ENCODE data around the gene WDR5.
"Not testable (repeated sequence)": the region's sequence is repeated elsewhere in the genome, so short reads cannot be mapped to it uniquely, and the experiment has no call there.

WDR5 gene

DNA sequence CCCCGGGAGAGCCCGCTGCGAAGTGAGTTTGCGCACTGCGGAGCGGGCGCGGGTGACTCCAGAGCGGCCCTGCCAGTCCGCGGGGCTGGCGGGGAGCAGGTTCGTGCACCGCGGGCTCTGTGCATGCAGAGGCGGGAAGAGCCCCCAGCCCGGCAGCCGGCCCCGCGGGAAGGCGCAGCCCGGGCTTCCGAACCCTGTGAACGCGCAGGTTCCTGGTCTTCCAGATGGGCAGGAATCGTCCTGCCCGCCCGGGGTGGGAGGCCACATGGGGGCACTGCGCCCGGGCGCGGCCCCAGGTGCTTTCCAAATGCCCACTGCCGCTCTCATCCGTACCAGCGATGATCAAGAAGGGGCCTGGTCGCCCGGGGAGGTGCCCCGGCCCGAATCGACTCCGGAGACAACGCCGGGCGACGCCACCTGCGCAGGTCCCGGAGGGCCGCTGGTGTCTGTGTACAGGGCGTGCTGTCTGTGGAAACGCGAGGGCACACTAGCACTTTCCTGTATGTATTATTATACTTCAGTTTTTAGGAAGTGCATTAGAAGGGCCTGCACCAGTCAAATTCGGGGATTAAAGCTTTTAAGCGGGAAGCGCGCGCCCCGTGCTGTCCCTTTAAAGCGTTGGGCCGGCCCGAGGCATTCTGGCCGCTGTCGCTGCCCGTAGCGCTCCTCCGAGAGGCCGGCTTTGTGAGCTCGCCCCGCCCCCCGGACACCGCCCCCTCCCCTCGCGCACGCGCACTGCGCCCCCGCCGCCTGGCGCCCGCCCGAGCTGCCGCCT lies at the start of gene WDR5:
Gene WDR5, plus strand, starts transcription at position 740 of the 775 bp plus-strand sequence. CDS start 3,796 bp downstream, outside the sequence.
- DNase-seq: peak; percentile 89 to 92

DNA sequence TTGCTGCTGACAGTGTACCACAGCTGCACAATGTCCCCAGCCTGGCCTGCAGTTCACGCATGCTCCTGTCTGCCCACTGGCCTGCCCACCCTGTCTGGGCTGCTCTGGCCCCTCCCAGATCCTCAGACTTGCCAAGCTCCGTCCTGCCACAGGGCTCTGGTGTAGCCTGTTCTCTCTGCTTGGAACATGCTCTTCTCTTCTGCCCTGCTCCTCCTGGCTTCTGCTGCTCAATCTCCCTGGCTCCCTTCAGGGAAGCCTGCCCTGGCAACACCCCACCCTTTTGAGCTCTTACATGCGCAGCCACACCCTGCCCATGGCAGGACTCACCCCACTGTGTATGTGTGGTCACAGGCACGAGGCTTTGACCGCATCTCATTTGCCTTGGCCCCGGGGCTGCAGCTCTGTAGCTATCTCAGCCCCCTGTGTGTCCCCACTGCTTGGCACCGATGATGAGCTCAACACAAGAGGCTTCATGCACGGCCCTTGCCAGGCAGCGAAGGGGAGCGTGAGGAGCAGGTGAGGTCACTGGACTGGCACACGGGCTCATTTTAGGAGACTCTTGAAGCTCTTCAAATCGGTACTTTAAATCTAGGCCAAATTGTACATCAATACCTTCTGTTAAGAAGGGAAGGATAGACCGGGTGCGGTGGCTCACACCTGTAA lies 47.7 kb upstream of the WDR5 start:
- DNase-seq: no peak

DNA sequence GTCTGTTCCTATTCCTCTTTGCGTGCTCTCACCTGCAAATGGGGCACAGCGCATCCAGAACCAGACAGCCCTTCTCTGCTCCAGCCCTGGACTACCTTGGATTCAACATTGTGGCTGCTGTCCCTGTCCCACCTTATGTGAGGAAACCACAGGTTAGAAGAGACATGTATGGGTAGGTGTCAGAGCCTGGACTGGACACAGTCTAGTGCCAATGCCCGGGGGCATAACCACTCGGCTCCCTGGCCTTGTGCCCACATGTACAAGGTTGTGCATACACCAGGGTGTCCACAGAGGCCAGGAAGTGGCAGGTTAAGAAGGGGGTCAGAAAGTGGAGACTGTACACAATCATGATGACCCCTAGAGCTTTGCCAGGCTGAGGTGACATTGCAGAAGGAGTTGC lies 45.9 kb upstream of the WDR5 start:
- no peak for DNase-seq

DNA sequence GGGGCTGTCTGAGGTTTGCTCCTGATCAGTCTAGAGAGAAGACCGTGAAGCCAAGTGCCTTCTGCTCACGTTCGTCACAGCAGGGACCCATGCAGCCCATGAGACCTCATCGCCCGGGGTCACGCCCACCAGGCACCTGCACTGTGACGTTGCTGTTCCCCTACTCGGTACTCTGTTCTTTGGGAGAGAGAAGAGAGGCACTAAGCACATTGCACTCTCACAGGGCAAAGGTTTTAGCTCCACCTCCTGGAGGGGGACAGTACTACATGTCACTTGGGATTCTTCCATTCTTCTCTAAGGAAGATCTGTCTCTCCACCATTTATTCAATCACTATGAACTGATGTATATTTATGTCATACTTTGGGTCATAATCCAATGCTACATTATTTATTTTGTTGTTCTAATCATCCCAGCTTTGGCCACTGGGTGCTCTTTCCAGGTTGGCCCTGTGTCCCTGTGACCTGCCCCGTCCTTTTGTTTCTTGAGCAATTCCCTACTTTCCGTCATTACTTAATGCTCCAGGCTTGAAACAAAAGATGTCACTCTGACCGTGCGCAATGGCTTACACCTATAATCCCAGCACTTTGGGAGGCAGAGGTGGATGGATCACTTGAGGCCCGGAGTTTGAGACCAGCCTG lies 36.6 kb upstream of the WDR5 start:
- peak; percentile 58 to 68 for DNase-seq

DNA sequence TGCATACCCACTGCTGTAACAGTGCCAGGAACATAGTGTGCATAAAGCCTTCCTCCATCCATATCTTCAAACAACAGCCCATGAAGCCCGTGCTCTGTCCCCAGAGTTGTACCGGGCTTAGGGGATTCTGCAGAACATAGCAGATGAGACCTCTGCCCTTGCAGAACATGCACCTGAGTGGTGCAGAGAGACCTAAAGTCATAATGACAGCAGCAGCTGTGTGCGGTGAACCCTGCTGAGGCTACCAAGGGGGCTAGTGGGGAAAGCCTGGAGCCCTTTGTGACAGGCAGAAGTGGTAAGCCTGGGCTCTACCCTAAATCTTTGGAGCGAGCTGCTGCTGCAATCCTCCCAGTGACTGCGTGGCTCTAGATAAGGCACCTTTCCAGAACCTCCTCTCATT lies 35.8 kb upstream of the WDR5 start:
- DNase-seq: no peak

DNA sequence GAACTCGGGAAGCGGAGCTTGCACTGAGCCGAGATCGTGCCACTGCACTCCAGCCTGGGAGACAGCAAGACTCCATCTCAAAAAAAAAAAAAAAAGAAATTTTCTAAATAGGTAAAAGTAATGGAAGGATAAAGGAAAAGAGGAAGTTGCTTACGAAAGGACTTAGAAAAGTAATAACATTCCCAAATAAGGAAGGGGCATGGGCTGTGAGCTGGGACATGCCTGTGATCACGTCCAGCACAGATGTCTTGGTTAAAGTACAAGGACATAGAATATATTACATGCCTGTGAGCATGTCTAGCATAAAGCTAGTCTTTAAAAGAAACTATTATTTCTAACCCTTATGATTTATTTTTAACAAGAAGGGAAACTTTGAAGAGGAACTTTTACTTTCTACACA lies 34.7 kb upstream of the WDR5 start:
- not testable (repeated sequence) for DNase-seq

DNA sequence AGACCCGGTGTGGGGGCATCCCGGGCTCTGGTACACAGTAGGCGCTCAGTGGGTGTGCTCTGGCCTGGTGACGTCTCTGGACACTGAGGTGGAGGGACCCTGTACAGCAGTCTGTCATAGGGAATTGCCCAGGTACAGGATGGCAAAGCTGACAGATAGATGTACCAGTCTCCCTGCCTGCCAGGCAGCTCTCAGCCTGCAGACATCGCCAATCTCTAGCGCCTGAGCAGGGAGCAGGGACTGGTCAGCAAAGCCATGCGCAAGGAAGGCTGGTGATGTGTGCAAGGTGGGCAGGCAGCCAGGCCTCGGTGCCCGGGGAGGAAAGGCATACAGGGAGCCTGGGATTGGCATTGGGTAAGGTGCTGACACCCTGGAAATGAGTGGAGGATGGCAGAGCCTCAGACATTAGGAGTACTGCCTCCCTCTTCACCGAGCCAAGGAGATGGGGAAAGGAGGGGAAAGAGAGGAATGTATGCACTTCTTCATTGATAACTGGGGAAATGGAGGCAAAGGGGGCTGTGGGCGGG lies 34.2 kb upstream of the WDR5 start:
- no peak for DNase-seq

DNA sequence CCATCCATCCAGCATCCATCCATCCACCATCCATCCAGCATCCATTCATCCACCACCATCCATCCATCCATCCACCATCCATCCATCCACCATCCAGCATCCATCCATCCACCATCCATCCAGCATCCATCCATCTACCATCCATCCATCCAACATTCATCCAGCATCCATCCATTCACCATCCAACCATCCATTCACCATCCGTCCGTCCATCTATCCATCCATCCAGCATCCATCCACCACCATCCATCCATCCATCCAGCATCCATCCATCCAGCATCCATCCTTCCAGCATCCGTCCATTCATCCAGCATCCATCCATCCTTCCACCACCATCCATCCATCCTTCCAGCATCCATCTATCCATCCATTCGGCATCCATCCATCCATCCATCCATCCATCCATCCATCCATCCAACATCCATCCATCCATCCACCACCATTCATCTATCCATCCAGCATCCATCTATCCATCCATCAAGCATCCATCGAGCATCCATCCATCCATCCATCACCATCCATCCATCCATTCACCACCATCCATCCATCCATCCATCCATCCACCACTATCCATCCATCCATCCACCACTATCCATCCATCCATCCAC lies 32.4 kb upstream of the WDR5 start:
- no peak for DNase-seq

DNA sequence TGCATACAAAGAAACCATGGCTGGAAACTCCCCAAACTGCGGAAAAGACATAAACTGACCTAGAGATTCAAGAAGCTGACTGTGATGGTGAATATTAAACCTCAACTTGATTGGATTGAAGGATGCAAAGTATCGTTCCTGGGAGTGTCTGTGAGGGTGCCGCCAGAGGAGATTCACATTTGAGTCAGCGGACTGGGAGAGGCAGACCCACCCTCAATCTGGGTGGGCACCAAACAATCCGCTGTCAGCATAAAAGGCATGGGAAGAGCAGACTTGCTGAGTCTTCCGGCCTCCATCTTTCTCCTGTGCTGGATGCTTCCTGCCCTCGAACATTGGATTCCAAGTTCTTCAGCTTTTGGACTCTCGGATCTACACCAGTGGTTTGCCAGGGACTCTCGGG lies 24.8 kb upstream of the WDR5 start:
- DNase-seq: no peak

DNA sequence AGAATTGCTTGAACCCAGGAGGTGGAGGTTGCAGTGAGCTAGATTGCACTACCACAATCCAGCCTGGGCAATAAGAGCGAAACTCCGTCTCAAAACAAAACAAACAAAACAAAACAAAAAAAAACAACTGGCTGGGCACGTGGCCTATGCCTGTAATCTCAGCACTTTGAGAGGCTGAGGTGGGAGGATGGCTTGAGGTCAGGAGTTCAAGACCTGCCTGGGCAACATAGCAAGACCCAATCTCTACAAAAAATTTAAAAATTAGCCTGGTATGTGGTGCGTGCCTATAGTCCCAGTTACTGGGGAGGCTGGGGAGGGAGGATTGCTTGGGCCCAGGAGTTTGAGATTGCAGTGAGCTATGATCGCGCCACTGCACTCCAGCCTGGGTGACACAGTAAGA lies 23.3 kb upstream of the WDR5 start:
- no peak for DNase-seq

DNA sequence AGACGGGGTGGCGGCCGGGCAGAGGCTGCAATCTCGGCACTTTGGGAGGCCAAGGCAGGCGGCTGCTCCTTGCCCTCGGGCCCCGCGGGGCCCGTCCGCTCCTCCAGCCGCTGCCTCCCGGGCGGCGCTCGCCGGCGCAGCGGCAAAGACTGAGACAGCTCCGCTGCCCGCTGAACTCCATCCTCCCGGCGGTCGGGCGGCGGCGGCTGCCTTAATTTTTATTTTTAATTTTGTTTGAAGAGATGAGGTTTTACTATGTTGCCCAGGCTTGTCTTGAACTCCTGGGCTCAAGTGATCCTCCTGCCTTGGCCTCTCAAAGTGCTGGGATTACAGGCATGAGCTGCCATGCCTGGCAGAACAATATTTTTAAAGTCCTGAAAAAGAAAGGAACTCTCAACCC lies 16.9 kb upstream of the WDR5 start:
- not testable (repeated sequence) for DNase-seq

DNA sequence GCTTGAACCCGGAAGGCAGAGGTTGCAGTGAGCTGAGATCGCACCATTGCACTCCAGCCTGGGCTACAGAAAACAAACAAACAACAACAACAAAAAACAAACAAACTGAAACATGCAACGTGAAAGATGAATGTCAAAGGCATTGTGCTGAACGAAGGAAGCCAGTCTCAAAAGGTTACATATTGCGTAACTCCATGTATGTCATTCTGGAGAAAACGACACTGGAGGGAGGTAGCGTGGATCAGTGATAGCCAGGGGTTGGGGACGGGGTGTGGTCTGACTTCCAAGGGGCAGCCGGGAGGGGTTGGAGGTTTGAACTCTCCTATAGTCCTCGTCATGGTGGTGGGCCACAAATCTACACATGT lies 12.1 kb upstream of the WDR5 start:
- DNase-seq: no peak

DNA sequence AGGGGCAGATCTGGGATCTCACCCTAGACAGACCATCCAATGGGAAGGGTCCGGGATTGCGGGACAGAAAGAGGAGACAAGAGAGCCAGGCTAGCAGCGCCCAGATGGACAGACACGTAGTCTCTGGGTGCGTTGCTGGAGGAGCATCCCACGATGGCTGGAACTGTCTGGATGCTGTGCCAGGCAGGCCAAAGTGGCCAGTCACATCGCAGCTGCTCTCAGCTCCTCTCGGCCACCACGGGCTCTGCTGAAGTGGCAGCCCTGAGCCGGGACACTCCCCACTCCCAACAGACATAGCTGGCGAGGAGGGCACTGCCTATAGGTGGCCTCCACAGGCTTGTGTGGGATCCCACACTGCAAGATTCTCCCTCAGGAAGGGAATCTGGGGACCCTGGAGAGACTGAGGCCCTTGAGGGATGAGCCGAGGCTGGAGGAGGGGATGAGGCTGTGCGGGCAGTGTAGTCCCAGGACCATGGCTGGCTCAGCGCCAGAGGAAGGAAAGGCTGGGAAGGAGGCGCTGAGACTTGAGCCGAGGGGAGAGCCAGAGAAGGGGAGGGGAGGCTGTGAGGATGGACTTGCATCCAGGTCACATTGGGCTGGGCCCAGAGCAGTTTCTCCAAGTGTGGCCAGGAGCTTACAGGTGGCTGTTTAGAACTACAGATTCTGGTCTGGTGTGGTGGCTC lies 10.3 kb upstream of the WDR5 start:
- DNase-seq: no peak

DNA sequence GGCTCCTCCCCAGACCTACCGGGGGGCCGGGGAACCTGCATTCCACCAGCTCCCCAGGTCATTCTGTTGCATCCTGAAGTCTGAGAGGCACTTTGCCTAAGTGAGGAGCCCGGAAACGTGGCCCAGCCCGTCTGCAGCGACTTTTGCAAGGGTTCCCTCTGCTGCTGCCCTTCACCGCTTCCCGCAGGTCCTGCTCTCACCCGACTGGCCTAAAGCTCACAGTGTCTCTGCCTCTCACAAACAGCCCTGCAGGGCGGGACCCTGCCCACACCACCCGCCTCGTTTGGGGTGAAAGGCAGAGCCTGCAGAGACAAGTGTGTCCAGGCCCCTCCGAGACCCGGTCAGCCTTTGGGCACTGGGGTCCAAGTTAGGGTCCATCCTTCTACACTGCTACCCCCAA lies 9.5 kb upstream of the WDR5 start:
- DNase-seq: no peak

DNA sequence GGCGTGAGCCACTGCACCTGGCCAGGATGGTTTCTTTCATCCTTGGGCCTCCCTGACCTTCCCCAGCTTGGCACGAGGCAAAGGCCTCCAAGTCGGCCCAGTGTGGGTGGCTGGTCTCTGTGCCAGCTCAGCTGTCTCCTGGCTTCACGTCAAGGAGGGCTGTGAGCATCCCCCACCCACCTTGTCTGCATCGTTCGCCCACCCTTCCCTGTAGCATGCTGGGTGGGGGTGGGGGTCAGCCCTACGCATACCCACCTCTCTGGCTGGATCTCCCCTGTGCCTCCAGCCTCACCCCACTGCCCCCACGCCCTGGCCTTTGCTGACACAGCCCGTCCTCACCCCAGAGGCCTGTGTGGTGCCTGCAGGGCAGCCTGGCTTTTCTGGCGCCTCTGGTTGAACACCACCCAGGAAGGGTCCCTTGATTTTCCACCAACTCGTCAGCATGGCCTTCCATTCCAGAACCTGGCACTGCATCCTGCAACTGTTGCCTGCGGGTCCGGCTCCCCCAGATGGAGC lies 8.8 kb upstream of the WDR5 start:
- DNase-seq: no peak

DNA sequence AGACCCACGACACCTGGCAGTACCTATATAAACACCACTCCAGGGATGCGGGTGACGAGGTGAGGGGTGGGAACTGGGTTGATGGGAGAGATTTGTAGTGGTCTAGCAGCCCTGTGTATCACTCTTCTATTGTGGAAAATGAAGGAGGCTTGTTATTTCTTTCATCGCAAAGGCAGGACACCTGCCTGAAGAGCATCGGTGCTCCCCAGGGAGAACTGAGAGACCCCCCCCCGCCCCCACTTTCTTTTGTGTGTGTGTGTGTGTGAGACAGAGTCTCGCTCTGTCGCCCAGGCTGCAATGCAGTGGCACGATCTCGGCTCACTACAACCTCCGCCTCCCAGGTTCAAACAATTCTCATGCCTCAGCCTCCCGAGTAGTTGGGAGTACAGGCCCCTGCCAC lies 8.3 kb upstream of the WDR5 start:
- no peak for DNase-seq

DNA sequence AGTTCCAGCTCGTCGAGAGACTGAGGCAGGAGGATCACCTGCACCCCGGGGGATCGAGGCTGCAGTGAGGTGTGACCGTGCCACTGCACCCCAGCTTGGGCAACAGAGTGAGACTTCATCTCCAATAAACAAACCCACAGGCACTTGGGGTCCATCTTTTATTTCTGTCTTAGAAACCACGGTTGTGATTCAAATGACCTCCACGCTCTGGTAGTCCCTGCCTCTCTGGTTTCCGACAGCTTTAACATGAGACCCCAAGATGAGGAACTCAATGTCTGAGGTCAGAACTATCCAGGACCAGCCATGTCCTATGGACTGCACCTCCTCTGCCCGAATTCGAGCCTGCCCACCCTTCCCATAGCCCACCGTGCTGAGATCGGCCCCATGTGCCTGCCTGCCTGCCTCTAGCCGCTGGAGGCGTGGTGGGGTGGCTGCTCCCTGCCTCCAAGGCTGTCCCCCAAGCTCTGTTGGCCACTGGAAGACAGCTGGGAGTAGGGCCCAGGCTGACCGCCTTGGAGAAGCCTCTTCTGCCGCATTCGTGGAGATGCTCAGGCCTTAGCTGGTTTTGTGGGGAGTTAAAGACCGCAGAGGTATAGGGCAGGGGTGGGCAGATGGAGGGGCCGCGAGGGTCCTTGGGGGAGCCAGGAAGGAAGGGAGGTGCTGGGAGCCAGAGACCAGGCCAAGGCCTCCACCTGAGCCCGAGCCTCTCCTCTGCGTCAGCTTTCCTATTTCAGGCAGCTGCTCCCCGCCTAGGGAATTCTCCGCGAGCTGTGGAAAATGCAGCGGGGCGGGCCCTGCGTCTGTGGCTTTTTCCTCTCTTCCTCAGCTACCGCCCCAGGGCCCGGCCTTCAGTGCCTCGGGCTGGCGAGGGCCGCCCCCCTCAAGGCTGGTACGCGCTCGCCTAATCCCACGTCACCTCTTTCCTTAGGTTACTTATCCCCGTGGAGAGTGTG lies 6.9 kb upstream of the WDR5 start:
- no peak for DNase-seq

DNA sequence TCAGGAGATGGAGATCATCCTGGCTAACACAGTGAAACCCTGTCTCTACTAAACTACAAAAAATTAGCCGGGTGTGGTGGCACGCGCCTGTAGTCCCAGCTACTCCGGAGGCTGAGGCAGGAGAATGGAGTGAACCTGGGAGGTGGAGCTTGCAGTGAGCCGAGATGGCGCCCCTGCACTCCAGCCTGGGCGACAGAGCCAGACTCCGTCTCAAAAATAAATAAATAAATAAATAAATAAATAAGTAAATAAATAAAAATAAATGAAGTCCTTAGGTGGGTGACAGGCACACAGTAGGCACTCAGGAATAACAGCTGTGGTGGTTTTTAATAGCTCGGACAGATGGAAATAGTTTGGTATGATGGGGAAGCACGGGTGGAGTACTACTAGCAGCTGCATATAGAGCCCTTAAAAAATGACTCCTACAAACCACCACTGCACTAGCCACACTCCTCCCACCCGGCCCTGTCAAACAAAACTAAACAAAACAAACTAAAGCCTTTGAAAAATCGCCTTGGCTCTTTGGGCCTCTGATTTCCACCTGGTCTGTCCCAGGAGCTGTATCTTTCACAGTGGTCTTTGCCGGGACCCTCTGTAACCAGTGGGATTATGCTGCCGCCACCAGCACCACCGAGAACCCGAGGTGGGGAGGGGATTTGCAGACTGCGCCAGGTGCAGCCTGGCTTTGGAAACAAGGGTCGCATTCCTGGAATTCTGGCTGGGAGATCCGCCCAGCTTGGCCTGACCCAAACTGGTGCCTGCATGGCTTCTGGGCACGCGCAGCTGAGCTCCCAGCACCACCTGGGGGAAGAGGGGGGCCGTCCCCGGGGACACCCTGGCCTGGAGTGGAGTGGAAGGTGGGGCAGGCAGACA lies 5.1 kb upstream of the WDR5 start:
- no peak for DNase-seq

DNA sequence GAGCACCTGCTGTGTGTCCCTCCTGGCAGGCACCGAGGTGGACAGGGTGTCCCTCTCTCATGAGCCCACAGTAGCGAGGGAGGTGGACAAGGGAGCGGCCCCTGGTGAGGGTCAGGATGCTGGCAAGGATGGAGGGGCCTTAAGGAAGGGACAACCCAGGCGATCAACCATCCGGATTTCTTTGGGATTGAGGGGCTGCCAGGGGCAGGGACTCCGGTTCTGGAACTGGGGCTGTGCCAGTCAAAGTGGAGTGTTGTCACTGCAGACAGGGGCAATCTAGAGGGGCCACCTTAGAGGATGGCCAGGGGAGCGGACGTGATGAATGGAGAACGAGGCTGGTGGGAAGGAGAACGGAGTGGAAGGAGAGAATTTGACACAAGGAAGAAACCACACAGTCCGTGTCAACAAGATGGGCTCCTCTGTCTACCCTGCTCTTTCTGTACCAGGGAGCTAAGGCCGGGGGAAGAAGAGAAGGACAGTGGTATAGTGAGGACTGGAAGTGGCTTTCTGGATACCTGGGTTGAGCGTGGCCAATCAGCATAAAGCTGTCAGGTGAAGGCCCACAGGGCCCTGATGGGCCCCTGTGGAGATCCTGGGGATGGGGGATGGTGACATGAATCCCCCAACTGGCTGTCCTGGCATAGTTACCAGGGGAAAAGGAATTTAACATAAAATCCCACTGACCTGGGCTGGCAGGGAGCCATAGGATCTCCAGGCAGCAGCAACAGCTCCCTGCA lies 4.2 kb upstream of the WDR5 start:
- no peak for DNase-seq

All from stimulated activated CD4-positive, alpha-beta T cell treated with anti-CD3 and anti-CD28 coated beads, Interleukin-2, amount 100 ng/mL, for 24 hours (primary cell).